K562 (cell line): Measurements from ENCODE around the gene HIP1R. TPM values are rescaled to one million over a fixed set of nuclear protein-coding genes. Genes with fewer than 3 reads are reported as not detected.

ENCODE experiments used
- ATF7 ChIP-seq: fragments of 450-650 bp; IDR thresholded peaks from 2 replicates; pipeline ENCODE4 v1.7.1; 2014; ENCODE audit warnings: mild to moderate bottlenecking, moderate library complexity
- HCFC1 ChIP-seq: IDR thresholded peaks from 2 replicates; pipeline ENCODE4 v1.6.1; 2012; ENCODE audit warnings: low read depth, low read length, improper control_type of control experiment
- HMGXB4 ChIP-seq: sonication (generic); formaldehyde crosslinking; IDR thresholded peaks from 2 replicates; pipeline ENCODE4 v1.8.1; 2023; ENCODE audit warnings: mild to moderate bottlenecking, missing genetic modification reagents
- NCOA1 ChIP-seq: fragments of 450-650 bp; IDR thresholded peaks from 2 replicates; pipeline ENCODE4 v1.6.1; 2016; ENCODE audit warnings: low read depth
- NFATC3 ChIP-seq: fragments of 450-650 bp; IDR thresholded peaks from 2 replicates; pipeline ENCODE4 v1.6.1; 2017; ENCODE audit warnings: mild to moderate bottlenecking
- NFE2L1 ChIP-seq: fragments of 450-650 bp; IDR thresholded peaks from 2 replicates; pipeline ENCODE4 v1.6.1; 2016; ENCODE audit warnings: missing genetic modification characterization, low read depth, mild to moderate bottlenecking, missing compliant biosample characterization, moderate library complexity, borderline replicate concordance
- NR4A1 ChIP-seq, 2 experiments: fragments of 250-450 bp in 1 of 2; fragments of 450-650 bp in 1 of 2; sonication (Bioruptor Pico) in 1 of 2; IDR thresholded peaks; 2 replicates each; pipeline versions ENCODE4 v1.4.0 to v1.6.1; 2016 to 2020; ENCODE audit warnings: mild to moderate bottlenecking in 2 of 2, missing compliant biosample characterization in 1 of 2, missing genetic modification characterization in 1 of 2, moderate library complexity in 1 of 2
- POLR2A ChIP-seq: fragments of 450-650 bp; conservative IDR thresholded peaks from 2 replicates; pipeline ENCODE4 v1.6.1; 2016
- POLR2G ChIP-seq: fragments of 200-400 bp; formaldehyde crosslinking; IDR thresholded peaks from 2 replicates; pipeline ENCODE4 v1.6.1; 2017; ENCODE audit warnings: low read depth, mild to moderate bottlenecking, antibody characterized with exemption, low read length, moderate library complexity
- RBFOX2 ChIP-seq: fragments of 200-400 bp; formaldehyde crosslinking; IDR thresholded peaks from 2 replicates; pipeline ENCODE4 v1.6.1; 2017; ENCODE audit warnings: low read depth, mild to moderate bottlenecking, low read length, moderate library complexity
- SUPT5H ChIP-seq: fragments of 450-650 bp; IDR thresholded peaks from 2 replicates; pipeline ENCODE4 v1.6.1; 2016
- TCF3 ChIP-seq: sonication (generic); formaldehyde crosslinking; IDR thresholded peaks from 2 replicates; pipeline ENCODE4 v1.4.0; 2020; ENCODE audit warnings: mild to moderate bottlenecking, missing genetic modification reagents
- TEAD1 ChIP-seq, 2 experiments: fragments of 450-650 bp in 1 of 2; sonication (generic) in 1 of 2; formaldehyde crosslinking; IDR thresholded peaks; 2 replicates each; pipeline versions ENCODE4 v1.4.0 to v1.8.0; 2020 to 2022; ENCODE audit warnings: mild to moderate bottlenecking in 2 of 2, missing genetic modification reagents in 1 of 2
- ZNF224 ChIP-seq: sonication (generic); formaldehyde crosslinking; IDR thresholded peaks from 2 replicates; pipeline ENCODE4 v1.8.0; 2022; ENCODE audit warnings: mild to moderate bottlenecking, missing genetic modification reagents
- ZNF584 ChIP-seq: fragments of 200-800 bp; sonication (Bioruptor generic); IDR thresholded peaks from 2 replicates; pipeline ENCODE4 v1.6.1; 2016; ENCODE audit warnings: low read depth, mild to moderate bottlenecking, missing genetic modification characterization, missing compliant biosample characterization
- ZNF766 ChIP-seq: fragments of 200-800 bp; sonication (Bioruptor generic); conservative IDR thresholded peaks from 2 replicates; pipeline ENCODE4 v1.6.1; 2016; ENCODE audit warnings: missing genetic modification characterization, missing compliant biosample characterization
- polyA plus RNA-seq, 8 experiments: library from polyadenylated mRNA; depleted of rRNA in 4 of 8; stranded (reverse) in 5 of 8; unstranded in 3 of 8; fragments of >200 nt; fragmentation: Nextera tagmentation in 2 of 8; fragmentation: Illumina TruSeq in 1 of 8; extraction: Ambion mirVana in 2 of 8; extraction: Trizol in 1 of 8; gene quantifications; 2 replicates each; pipeline versions ENCODE4 v1.2.1 to v1.2.3, GENCODE V29; 2011 to 2014; ENCODE audit warnings: inconsistent platforms in 1 of 8, missing spikeins in 1 of 8
- total RNA-seq, 7 experiments: library from RNA; depleted of rRNA in 6 of 7; stranded (reverse); fragments of >200 nt in 6 of 7; fragmentation: Illumina TruSeq in 2 of 7; extraction: Trizol in 2 of 7; gene quantifications; 2 replicates each; pipeline versions ENCODE4 v1.2.1 to v1.2.3, GENCODE V29; 2011 to 2021; ENCODE audit warnings: low replicate concordance in 1 of 7
- TF ChIP-seq, protein P1 (sequence below), 2 experiments: fragments of 450-650 bp; IDR thresholded peaks; 2 replicates each; pipeline ENCODE4 v1.6.1; 2016; ENCODE audit warnings: mild to moderate bottlenecking in 2 of 2, borderline replicate concordance in 1 of 2, low read depth in 1 of 2, moderate library complexity in 1 of 2

Gene HIP1R
- total and polyA plus RNA-seq, 9 of the 15 experiments (the other 6 are each of a cell fraction or from before 2014, with no cell fraction given), result 0.15 to 31.0 (median 14.2) TPM

DNA sequence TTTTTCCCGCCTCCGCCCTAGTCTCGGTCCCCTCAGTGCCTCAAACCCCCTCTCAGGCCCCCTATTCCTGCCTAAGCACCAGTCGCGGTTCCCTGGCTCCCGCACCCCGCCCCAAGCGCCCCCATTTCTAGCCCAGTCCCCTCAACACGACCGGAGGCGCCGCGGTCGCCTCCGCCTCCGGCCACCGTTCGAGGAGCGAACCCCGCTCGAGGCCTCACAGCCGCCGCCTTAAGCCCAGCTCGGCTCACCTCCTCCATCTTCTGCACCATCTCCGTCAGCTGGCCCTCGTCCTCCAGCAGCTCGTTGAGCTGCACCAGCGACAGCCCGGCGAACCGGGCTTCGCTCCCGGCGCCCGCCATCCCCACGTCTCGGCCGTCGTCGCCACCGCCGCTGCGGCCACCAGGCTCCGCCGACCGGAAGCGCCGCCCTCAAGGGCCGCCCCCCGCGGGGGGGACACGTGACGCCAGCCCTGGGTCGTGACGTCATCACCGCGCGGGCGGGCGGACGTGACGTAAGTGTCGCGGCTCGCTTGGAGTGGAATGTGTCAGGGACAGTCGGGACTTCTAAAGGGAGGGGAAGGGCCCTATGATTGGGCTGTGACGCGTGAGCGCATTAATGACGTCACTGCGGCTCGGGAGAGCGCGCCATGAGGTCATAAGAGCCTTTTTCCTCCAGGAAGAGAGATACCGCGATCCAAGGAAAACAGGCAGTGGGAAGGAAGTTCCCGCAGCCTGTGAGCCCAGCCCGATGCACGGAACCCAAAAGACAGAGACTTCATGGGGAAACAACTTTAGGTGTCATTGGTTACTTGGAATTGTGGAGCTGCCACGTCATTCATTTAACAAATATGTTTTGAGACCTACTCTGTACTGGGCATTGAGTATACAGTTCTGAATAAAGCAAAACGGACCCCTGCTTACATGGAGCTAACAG, 60.7 kb downstream of the HIP1R start, which contains the start of gene VPS37B (continued):
- TF ChIP-seq, protein P1, sequence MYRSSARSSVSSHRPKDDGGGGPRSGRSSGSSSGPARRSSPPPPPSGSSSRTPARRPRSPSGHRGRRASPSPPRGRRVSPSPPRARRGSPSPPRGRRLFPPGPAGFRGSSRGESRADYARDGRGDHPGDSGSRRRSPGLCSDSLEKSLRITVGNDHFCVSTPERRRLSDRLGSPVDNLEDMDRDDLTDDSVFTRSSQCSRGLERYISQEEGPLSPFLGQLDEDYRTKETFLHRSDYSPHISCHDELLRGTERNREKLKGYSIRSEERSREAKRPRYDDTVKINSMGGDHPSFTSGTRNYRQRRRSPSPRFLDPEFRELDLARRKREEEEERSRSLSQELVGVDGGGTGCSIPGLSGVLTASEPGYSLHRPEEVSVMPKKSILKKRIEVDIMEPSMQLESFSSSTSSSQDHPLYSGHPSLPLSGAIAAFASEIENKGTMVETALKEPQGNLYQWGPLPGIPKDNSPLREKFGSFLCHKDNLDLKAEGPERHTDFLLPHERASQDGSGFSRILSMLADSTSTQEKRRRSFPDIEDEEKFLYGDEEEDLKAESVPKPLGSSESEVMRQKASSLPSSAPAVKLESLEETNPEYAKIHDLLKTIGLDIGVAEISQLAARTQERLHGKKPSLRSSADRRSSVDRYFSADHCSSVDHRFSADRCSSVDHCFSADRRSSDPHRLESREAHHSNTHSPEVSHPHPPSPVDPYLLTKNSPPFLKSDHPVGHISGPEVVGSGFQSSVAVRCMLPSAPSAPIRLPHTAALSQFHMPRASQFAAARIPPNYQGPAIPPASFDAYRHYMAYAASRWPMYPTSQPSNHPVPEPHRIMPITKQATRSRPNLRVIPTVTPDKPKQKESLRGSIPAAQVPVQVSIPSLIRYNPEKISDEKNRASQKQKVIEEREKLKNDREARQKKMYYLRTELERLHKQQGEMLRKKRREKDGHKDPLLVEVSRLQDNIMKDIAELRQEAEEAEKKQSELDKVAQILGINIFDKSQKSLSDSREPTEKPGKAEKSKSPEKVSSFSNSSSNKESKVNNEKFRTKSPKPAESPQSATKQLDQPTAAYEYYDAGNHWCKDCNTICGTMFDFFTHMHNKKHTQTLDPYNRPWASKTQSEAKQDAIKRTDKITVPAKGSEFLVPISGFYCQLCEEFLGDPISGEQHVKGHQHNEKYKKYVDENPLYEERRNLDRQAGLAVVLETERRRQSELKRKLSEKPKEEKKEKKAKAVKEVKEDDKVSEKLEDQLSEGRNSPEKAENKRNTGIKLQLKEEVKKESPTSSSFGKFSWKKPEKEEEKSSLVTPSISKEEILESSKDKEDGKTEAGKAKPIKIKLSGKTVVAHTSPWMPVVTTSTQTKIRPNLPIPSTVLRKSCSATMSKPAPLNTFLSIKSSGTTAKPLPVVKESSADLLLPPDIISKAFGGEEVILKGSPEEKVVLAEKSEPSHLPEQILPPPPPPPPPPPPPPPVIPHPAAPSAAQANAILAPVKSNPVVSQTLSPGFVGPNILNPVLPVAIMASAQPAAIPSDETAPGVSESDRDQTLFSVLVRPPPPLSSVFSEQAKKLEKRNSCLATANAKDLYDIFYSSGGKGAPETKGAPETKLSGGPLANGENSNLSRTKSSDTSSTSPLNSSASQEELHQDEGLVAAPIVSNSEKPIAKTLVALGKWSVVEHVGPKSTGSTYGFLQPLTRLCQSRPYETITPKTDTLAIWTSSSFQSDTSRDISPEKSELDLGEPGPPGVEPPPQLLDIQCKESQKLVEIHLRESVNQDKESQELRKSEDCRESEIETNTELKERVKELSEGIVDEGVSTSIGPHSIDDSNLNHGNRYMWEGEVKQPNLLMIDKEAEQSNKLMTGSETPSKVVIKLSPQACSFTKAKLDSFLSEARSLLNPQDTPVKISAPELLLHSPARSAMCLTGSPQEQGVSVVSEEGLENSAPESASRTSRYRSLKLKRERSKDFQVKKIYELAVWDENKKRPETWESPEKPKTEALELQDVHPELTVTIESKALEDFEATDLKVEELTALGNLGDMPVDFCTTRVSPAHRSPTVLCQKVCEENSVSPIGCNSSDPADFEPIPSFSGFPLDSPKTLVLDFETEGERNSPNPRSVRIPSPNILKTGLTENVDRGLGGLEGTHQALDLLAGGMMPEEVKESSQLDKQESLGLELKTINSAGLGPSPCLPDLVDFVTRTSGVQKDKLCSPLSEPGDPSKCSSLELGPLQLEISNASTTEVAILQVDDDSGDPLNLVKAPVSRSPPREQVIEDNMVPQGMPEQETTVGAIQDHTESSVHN (IDR thresholded peaks at IDR 0.05; ENCODE audit: borderline replicate concordance in 1 of 2, low read depth in 1 of 2), result peak in 1 of 2 experiments; percentile 70; a peak in 1 of 4 replicates
- TF ChIP-seq HMGXB4 (CRISPR knock-in tag) (peak; percentile 86; the same call in 1 of the 2 replicates), NR4A1 (CRISPR knock-in tag; IDR thresholded peaks at IDR 0.05) (no peak; the same call in 1 of the 2 replicates), NR4A1 (tag; IDR thresholded peaks at IDR 0.05) (peak; percentile 56; the same call in 1 of the 2 replicates), ZNF224 (CRISPR knock-in tag) (peak; percentile 80; the same call in 1 of the 2 replicates), ZNF766 (CRISPR knock-in tag) (peak; percentile 65; the same call in 1 of the 2 replicates), TCF3 (CRISPR knock-in tag) (peak; percentile 60), SUPT5H (peak; percentile 91), ATF7 (peak; percentile 99), POLR2A (peak; percentile 90), RBFOX2 (peak; percentile 98), ZNF584 (peak; percentile 54; the same call in 1 of the 2 replicates), NFE2L1 (tag) (no peak), POLR2G (peak; percentile 97), HCFC1 (peak; percentile 63), TEAD1 (CRISPR knock-in tag; IDR thresholded peaks at IDR 0.05) (peak; percentile 76 to 98), NFATC3 (no peak), NCOA1 (peak; percentile 99)
